ENCODE measurements around the gene CLTC.
"Not testable (repeated sequence)": the region's sequence is repeated elsewhere in the genome, so short reads cannot be mapped to it uniquely, and the experiment has no call there.

Gene CLTC

DNA sequence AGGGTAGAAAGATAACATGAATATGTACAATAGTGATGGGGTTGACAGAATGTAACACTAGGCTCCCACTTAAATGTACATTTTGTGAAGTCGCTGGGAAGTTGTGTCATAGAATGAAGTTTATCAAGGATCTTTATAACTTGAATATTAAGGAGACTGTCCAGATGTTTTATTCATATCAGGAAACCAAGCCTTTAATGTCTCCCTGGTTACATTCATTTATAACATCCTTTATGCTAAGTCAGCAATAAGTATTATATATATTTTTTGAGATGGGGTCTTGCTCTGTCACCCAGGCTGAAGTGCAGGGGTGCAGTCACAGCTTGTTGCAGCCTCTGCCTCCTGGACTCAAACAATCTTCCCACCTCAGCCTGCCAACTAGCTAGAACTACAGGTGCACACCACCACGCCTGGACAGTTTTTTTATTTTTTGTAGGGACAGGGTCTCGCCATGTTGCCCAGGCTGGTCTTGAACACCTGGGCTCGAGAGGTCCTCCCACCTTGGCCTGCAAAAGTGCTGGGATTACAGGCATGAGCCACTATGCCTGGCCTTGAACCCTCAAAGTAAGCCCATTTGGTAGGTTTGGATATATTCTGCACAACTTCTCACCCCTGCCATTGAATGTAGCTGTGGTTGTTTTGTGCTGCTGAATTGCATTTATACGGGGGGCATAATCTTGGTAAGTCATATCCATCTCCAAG, 14.1 kb downstream of the CLTC start:
- no peak for DNase-seq (ENCODE audit: low read depth in 1 of 2, low spot score in 1 of 2)

DNA sequence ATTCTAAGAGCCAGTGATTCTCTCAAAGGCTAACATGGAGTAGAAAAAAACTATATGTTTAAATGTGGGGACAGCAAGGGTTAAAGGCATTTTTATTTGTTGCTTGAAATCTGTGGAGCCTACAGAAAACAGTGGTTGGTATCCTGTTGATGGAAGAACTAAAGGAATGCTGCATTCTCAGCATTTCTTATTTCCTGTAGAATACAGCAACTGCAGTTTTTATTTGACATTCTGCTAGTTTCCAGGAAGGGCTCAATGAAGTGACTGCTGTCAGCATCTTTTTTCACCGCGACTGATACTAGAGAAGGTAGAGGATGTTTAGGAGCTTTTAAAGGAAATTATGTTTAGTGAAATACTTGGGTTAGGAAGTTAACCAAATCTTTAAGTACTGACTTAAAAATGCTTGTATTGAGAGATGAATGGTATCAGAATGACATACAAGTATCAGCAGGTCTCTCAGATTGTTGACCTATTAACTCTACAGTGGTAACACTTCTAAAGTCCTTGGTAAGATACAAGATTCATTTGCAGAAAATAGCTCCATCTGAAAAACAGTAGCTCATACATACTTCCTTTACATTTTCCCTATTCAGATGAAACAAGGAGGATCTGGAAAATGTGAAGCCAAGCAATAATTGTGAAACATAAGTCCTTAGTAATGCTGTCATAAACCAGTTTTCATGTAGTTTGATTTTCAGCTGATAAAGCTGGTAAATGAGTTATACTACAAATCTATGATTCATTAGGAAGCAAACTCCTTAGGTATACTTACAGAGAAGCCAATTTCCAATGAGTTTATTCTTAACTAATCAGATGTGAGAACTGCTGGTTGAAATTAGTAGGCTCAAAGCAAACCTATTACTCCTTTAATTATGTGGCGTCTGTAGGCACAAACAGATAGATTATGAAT, 15.2 kb downstream of the CLTC start:
- no peak for DNase-seq (ENCODE audit: low read depth in 1 of 2, low spot score in 1 of 2)

DNA sequence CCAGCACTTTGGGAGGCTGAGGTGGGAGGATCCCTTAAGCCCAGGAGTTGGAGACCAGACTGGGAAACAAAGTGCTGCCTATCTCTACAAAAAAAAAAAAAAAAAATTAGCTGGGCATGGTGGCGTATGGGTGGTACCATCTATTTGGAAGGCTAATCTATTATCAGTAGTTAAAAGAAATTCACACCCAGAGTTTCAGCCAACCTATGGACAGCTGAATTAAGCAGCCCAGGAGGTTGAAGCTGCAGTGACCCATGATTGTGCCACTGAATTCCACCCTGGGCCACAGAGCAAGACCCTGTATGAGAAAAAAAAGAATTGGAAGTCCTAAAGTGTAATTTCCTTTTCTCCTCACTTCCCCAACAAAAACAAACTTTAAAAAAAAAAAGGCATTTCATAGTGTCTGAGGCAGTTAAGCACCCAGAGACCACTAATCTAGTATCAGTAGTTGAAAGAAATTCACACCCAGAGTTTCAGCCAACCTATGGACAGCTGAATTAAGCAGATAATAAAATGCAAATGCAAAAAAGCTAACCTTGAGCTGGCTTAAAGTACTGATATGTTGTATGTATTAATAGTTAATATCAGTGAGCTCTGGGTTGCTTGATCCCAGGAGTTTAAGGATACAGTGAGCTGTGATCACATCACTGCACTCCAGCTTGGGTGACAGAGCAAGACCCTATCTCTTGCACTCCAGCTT, 18.1 kb downstream of the CLTC start:
- no peak for DNase-seq (ENCODE audit: low read depth in 1 of 2, low spot score in 1 of 2)

DNA sequence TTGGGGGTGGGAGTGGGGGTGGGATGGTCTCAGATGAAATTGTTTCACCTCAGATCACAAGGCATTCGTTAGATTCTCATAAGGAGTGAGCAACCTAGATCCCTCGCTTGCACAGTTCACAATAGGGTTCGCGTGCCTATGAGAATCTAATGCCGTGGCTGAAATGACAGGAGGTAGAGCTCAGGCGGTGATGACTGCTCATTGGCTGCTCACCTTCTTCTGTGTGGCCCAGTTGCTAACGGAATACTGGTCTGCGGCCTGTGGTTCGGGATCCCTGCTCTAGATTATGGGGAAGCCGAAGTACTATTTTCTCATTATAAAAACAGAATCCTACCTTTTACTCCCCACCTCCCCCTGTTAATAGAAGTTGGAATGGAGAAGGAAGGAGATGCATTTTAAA, 18.9 kb downstream of the CLTC start:
- no peak for DNase-seq (ENCODE audit: low read depth in 1 of 2, low spot score in 1 of 2)

DNA sequence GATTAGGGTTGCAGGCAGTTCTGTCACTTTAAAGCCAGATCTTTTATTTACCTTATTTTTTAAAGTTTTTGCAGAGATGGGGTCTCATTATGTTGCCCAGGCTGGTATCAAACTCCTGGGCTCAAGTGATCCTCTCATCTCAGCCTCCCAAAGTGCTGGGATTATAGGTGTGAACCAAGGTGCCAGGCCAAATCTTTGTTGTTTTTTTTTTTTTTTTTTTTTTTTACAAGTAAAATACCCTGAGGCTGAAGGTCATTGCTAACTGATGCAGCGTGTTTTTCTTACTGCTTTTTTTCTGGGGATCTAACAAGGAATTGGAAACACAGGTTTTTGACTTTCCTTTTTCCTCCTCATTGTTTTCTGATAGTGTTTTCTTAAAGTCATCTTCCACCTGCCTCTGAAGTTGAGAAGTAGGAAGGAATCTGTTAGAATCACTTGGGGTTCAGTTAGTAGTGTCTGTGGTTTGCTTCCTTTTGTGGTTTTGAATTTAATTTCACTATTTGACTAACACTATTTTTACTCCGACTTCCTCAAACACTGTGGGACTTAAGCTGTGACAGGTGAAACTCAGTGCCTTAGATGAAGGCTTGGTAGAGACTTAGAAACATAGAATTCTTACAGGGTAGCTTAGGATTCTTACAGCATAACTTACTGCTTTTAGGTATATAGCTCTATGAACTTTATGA, 22.2 kb downstream of the CLTC start:
- DNase-seq (ENCODE audit: low read depth in 1 of 2, low spot score in 1 of 2) = no peak

DNA sequence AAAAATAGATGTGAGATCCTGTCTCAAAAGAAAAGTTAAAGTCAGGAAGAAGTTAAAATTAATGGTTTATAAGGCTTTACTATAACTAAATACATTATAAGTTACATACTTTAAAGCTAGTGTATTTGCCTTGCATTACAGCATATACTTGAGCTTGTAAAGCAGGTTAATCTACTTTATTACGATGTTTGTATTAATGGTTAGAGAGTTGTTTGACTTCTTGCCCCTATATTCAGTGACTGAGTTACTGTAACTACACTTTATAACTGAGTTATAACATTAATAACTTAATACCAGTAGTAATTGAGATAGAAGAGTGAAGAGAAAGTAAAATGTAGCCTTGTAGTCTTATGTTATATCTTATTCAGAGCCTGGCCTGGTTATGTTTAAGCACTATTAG, 22.9 kb downstream of the CLTC start:
- no peak for DNase-seq (ENCODE audit: low read depth in 1 of 2, low spot score in 1 of 2)

- DNase-seq (ENCODE audit: low read depth in 1 of 2, low spot score in 1 of 2) = no peak
Observed at GRCh38 chr17:59643159-59644140, 23.8 kb downstream of the CLTC start.

GRCh38 chr17:59647288-59647687, 27.6 kb downstream of the CLTC start:
- DNase-seq (ENCODE audit: low read depth in 1 of 2, low spot score in 1 of 2) = no peak

DNA sequence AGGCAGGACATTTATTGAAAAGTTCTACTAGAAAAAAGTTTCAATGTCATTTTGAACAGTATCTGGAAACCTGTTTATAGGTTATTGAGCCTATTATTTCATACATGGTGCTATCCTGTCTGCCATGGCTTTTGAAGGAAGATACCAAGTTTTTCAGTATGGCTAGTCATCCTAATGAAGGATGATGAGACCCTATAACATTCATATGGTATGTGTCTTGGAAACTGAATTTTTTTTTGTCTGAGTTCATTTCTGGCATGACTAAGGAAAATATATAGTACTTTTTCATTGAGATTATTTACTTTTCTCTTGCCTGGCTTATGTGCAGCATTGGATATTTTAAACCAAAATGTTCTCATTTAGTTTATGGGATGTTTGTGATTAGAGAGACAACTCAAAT, 30.2 kb downstream of the CLTC start:
- no peak for DNase-seq (ENCODE audit: low read depth in 1 of 2, low spot score in 1 of 2)

GRCh38 chr17:59650642-59651041, 30.9 kb downstream of the CLTC start:
- no peak for DNase-seq (ENCODE audit: low read depth in 1 of 2, low spot score in 1 of 2)

GRCh38 chr17:59651346-59651745, 31.7 kb downstream of the CLTC start:
- no peak for DNase-seq (ENCODE audit: low read depth in 1 of 2, low spot score in 1 of 2)

GRCh38 chr17:59652119-59652518, 32.4 kb downstream of the CLTC start:
- no peak for DNase-seq (ENCODE audit: low read depth in 1 of 2, low spot score in 1 of 2)

DNA sequence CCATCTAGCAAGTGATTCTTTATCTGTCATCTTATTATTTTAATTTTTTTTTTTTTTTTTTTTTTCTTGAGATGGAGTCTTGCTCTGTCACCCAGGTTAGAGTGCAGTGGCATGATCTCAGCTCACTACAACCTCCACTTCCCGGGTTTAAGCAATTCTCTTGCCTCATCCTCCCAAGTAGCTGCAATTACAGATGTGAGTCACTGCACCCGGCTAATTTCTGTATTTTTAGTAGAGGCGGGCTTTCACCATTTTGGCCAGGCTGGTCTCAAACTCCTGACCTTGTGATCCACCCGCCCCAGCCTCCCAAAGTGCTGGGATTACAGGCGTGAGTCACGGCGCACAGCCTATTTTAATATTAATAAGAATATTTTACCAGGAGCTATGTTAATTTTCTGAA, 36.9 kb downstream of the CLTC start:
- not testable (repeated sequence) for DNase-seq (ENCODE audit: low read depth in 1 of 2, low spot score in 1 of 2)

DNA sequence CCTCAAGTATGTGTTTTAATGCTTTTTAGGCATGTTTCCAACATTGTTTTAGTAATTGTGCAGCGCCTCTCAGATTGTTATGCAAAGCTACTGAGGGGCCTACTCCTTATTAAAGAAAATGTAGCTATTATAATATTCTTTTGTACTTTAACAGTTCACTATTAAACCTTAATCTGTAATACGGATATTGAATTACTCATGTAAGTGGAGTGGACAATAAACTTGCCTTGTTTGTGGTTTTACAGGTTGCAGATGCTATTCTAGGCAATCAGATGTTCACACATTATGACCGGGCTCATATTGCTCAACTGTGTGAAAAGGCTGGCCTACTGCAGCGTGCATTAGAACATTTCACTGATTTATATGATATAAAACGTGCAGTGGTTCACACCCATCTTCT, 46.5 kb downstream of the CLTC start:
- no peak for DNase-seq (ENCODE audit: low read depth in 1 of 2, low spot score in 1 of 2)

GRCh38 chr17:59668816-59669215, 49.1 kb downstream of the CLTC start:
- no peak for DNase-seq (ENCODE audit: low read depth in 1 of 2, low spot score in 1 of 2)

- no peak for DNase-seq (ENCODE audit: low read depth in 1 of 2, low spot score in 1 of 2)
Observed at GRCh38 chr17:59669411-59669810, 49.7 kb downstream of the CLTC start.

- no peak for DNase-seq (ENCODE audit: low read depth in 1 of 2, low spot score in 1 of 2)
Observed at GRCh38 chr17:59669944-59670343, 50.2 kb downstream of the CLTC start.

DNA sequence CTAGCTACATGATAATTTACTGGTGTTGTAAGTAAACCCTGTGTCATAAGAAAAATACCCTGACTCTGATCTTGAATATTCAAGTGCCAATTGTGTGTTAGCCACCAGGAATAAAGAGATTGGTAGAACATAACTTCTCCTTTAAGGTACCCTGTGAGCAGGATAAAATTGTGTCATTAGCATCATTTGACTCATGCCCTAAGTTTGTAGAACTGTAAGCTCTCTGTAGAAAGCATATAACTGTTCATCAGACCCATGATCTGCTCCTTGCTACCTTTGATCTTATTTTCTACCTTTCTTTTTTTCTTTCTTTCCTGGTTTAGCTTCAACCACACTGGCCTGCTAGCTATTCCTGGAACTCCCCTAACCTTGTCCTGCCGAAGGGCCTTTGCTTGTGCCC, 51.7 kb downstream of the CLTC start:
- DNase-seq (ENCODE audit: low read depth in 1 of 2, low spot score in 1 of 2) = no peak

- DNase-seq (ENCODE audit: low read depth in 1 of 2, low spot score in 1 of 2) = no peak
Observed at GRCh38 chr17:59675231-59675630, 55.5 kb downstream of the CLTC start.

DNA sequence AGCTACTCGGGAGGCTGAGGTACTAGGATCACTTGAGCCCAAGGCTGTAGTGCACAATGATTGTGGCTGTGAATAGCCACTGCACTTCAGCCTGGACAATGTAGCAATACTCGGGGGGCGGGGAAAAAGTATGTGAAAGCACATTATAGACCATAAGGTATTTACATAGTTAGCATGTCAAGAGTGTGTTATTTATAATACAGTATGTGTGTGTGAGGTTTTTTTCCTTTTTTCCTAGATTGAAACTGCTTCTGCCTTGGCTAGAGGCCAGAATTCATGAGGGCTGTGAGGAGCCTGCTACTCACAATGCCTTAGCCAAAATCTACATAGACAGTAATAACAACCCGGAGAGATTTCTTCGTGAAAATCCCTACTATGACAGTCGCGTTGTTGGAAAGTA, 57.0 kb downstream of the CLTC start:
- DNase-seq (ENCODE audit: low read depth in 1 of 2, low spot score in 1 of 2) = no peak
